ENCODE data around the gene CERS6.

- TF ChIP-seq POLR2A (IDR thresholded peaks at IDR 0.05), result no peak
- TF ChIP-seq, protein P1, sequence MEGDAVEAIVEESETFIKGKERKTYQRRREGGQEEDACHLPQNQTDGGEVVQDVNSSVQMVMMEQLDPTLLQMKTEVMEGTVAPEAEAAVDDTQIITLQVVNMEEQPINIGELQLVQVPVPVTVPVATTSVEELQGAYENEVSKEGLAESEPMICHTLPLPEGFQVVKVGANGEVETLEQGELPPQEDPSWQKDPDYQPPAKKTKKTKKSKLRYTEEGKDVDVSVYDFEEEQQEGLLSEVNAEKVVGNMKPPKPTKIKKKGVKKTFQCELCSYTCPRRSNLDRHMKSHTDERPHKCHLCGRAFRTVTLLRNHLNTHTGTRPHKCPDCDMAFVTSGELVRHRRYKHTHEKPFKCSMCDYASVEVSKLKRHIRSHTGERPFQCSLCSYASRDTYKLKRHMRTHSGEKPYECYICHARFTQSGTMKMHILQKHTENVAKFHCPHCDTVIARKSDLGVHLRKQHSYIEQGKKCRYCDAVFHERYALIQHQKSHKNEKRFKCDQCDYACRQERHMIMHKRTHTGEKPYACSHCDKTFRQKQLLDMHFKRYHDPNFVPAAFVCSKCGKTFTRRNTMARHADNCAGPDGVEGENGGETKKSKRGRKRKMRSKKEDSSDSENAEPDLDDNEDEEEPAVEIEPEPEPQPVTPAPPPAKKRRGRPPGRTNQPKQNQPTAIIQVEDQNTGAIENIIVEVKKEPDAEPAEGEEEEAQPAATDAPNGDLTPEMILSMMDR (IDR thresholded peaks at IDR 0.05), result no peak
Measured at GRCh38 chr2:168522446-168522845, 66.4 kb downstream of the CERS6 start.

Data from esophagus squamous epithelium (tissue), 4 donors.